ENCODE results near the gene CORIN.

- TF ChIP-seq, protein P1, sequence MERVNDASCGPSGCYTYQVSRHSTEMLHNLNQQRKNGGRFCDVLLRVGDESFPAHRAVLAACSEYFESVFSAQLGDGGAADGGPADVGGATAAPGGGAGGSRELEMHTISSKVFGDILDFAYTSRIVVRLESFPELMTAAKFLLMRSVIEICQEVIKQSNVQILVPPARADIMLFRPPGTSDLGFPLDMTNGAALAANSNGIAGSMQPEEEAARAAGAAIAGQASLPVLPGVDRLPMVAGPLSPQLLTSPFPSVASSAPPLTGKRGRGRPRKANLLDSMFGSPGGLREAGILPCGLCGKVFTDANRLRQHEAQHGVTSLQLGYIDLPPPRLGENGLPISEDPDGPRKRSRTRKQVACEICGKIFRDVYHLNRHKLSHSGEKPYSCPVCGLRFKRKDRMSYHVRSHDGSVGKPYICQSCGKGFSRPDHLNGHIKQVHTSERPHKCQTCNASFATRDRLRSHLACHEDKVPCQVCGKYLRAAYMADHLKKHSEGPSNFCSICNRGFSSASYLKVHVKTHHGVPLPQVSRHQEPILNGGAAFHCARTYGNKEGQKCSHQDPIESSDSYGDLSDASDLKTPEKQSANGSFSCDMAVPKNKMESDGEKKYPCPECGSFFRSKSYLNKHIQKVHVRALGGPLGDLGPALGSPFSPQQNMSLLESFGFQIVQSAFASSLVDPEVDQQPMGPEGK (CRISPR knock-in tag; IDR thresholded peaks at IDR 0.05; ENCODE audit: borderline replicate concordance) = no peak
- TF ChIP-seq CREB5 (CRISPR knock-in tag; IDR thresholded peaks at IDR 0.05; ENCODE audit: low read depth) (no peak), ESRRG (CRISPR knock-in tag; IDR thresholded peaks at IDR 0.05) (no peak), ARNTL (CRISPR knock-in tag; IDR thresholded peaks at IDR 0.05; ENCODE audit: borderline replicate concordance, low read depth) (no peak), ZFP3 (CRISPR knock-in tag; IDR thresholded peaks at IDR 0.05) (no peak), ZNF8 (CRISPR knock-in tag; IDR thresholded peaks at IDR 0.05) (no peak), PPARA (CRISPR knock-in tag; IDR thresholded peaks at IDR 0.05; ENCODE audit: borderline replicate concordance) (no peak), ZC3H10 (CRISPR knock-in tag; IDR thresholded peaks at IDR 0.05) (no peak), SNAI2 (CRISPR knock-in tag; IDR thresholded peaks at IDR 0.05) (no peak)
- TF ChIP-seq, protein P2, sequence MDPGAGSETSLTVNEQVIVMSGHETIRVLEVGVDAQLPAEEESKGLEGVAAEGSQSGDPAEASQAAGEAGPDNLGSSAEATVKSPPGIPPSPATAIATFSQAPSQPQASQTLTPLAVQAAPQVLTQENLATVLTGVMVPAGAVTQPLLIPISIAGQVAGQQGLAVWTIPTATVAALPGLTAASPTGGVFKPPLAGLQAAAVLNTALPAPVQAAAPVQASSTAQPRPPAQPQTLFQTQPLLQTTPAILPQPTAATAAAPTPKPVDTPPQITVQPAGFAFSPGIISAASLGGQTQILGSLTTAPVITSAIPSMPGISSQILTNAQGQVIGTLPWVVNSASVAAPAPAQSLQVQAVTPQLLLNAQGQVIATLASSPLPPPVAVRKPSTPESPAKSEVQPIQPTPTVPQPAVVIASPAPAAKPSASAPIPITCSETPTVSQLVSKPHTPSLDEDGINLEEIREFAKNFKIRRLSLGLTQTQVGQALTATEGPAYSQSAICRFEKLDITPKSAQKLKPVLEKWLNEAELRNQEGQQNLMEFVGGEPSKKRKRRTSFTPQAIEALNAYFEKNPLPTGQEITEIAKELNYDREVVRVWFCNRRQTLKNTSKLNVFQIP (CRISPR knock-in tag; IDR thresholded peaks at IDR 0.05; ENCODE audit: borderline replicate concordance, low read depth) = no peak
Observed at GRCh38 chr4:47737326-47737725, 100.5 kb downstream of the CORIN start.

Measured in SK-N-SH treated with all-trans-retinoic acid at 6 μM for 48 hours (cell line).